ENCODE data around the gene FOXP1.

The FOXP1 gene

DNA sequence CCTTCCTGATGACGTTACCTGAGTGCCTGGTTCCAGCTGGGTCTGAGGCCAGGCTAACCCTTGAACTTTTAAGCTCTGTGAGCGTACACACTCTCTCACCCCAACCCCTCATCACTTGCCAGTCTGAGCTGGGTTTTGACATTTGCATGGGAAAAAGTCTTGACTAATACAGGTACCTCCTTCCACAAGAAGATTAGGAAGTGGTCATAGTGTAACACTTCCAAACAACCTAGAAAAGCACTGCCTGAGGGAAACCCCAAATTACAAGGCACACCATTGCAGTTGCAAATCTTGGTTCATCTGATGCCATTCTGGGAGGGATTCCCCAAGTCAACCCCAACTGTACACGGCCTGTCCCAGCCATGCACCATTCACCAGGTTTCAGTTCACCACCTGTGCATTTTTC lies 499.8 kb downstream of the FOXP1 start:
- DNase-seq, result peak; percentile 61

DNA sequence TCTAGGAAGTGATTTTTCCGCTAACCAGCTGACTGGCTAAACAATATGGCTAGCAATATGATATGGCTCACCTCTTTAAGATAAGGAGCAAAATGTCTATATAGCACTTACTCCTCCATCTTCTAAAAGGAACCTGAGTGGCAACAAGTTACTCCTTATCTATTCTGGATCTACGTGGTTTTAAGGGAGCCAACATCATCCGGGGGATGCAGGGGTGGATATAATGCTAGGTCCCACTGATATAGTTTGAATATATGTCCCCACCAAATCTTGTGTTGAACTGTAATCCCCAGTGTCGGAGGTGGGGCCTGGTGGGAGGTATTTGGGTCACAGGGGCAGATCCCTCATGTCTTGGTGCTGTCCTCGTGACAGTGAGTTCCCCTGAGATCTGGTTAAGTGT lies 500.7 kb downstream of the FOXP1 start:
- DNase-seq, result no peak

DNA sequence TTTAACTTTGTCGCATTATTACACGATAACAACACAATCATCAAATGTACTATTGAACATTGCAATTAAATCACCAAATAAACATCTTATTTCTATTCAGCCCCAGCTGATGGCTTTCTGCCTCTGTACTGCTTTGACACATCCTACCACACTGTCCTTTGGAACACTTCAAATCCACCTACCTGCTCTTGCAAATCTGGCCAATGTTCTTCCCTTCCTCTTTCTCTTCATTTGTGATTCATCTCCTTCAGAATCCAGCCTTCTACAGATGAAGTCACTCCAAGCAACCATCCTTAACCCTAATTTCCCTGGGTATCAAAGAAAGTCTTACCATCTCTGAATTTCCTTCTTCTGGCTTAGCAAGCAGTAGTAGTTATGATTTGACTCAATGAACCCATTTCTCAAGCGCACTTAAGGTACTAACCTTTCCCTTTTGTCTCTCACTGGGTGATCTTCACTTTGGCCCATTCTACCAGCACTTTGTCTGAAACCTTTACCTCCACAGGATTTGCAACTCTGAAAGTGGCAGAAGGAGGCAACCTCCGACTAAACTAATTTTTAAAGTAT lies 502.9 kb downstream of the FOXP1 start:
- no peak for DNase-seq

DNA sequence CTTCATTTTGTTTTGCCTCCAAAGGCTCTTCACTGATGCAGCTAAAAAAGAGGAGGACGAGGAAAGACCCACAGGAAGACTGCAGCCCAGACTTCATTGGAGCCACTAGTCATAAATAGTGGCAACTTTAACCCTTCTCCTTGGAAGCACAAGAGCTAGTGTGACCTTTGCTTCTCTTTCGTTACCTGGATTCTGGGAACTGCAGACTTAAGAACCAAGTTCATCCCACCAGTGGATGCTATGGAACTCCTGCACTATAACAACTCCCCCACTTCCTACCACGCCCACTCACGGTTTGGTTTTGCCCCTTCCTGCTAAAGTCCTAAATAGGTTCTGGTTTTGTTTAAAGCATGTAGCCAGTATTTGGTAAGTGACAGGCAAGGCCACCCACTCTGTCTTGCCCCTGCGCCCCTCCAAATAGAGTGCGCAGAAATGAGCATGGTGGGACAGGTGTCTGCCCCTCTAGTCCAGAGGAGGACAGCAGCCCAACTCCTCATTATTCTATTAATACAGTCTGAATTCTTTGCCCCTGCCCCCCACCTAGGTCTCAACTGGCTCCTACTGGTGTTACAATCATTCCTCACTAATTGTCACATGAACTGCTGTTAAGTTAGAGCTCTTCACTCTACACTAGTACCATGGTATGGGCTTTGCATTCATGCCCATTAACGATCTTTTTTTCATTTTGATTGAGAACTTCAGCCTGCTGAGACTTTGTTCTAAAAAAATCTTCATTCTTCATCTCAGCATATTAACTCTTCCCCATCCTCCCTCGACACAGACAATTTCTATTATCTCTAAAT lies 504.6 kb downstream of the FOXP1 start:
- no peak for DNase-seq

DNA sequence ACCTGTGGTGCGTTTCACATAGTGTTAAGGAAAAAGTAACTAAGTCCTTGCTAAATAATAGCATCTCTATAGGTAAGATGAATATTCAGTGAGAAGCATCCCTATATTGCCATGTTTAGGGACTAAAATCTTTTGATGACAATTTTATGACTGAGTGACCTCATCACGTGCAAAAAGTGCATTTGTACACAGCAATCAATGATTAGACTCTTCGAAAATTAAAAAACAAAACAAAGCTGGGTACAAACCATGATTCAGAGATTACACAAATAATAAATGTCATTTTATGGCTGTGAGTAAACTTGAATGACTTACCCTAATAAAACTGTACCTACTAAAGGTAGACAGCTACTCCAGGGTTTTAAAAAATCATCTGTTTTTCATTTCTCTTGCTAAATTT lies 505.3 kb downstream of the FOXP1 start:
- no peak for DNase-seq

DNA sequence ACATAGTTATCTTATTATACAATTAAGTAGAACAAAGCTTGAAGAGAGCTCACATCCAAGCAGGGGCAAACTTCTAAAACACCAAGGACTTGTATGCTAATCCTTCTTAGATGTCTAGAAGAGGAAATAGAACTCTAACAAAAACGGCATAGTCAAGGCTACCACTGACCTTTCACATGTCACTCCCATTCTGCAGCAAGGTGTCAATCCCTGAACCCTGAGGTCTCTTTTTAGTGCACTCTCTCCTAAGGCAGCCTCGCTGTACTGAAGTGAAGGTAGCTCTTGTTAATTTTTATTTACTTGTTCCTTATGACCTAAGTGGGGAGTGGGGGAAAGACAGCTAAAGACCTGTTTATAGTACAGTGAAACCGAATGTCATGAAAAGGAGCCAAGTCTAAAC lies 506.5 kb downstream of the FOXP1 start:
- no peak for DNase-seq

DNA sequence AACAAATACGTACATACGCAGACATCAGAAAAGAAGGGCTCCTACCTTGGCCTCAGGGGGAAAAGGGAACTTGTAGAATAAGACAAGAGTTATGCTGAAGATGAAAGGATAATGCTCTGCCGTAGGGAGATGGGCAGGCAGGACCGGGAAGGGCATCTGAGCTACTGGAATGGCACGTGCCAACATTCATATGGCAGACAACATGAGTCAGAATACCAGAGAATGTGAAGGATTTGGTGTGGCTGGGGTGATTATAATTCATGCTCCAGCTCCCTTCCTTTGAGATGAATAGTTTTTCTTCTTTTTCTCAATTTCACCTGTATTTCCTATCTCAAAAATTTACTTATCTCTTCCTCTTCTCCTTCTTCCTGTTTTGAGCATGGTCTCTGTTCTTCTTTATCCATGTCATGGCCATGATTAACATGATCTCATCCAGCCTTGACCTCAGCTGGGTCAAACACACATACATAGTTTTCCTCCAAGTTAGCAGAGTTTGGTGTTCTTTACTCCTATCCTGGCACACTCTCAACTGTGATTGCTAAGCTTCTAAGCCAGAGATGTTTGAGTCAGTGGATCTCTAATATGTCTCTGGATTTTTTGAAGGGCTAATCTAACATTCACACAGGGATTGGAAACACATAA lies 507.0 kb downstream of the FOXP1 start:
- DNase-seq, result no peak

DNA sequence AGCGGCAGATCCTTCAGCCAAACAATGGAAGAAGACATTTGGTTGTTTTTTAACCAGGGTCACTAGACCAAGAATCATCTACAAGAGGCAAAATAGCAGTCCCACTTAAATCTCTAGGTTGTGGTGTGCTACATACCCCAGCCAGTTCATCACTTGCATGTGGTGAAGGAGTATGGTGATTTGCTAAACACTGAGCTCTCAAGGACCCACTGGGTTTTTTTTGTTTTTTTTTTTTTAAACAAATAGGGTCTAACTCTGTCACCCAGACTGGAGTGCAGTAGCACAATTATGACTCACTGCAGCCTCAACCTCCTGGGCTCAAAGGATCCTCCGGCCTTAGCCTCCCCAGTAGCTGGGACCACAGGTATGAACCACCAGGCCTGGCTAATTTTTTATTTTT lies 508.0 kb downstream of the FOXP1 start:
- DNase-seq, result no peak

DNA sequence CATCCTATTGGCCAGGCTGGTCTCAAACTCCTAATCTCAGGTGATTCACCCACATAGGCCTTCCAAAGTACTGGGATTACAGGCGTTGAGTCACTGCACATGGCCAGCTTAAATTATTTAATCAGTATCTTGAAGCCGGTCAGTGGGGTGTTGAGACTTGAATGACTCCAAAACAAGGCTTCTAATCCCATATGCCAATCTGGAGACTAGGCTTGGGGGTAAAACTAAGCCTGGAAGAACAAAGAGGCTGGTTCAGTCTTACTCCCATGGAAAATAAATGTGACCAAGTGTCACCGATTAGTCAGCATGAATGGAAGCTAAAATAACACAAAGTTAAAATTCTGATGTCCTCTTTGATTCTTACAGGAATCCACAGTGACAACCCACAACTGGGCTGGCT lies 509.1 kb downstream of the FOXP1 start:
- no peak for DNase-seq

DNA sequence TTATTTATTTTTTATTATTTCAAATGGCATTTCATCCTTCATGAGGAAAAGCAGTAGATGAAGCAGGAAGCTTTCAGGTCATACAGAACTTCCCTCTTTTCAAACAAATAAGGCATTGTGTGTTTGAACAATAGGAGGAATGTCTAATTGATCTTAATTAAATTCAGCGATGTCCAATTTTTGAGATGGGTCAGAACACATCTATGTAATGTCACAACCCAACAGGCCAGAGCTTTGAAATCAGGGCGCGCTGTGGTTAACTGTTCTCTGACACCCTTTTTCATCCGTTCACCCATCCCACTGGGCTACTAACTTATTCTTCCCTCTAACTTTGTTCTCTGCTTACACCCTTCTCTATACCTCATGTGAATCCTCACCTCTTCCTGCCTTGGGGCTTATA lies 510.5 kb downstream of the FOXP1 start:
- DNase-seq, result no peak

DNA sequence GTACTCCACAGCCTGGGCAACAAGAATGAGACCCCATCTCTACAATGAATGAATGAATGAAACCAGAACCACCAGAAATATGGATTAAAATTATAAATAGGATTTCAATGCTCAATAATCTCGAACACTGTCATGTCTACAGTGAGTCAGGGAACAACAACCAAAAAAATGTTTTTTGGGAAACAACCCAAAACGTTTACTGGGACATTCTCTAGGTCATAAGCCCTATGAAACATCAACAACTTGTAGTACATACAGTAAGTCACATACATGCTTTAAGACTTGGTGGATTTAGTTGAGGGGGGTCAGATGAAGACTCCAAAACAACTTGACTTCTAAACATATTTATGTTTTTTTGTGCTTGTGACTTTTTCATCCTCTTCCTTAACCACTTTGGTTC lies 511.2 kb downstream of the FOXP1 start:
- DNase-seq, result no peak

DNA sequence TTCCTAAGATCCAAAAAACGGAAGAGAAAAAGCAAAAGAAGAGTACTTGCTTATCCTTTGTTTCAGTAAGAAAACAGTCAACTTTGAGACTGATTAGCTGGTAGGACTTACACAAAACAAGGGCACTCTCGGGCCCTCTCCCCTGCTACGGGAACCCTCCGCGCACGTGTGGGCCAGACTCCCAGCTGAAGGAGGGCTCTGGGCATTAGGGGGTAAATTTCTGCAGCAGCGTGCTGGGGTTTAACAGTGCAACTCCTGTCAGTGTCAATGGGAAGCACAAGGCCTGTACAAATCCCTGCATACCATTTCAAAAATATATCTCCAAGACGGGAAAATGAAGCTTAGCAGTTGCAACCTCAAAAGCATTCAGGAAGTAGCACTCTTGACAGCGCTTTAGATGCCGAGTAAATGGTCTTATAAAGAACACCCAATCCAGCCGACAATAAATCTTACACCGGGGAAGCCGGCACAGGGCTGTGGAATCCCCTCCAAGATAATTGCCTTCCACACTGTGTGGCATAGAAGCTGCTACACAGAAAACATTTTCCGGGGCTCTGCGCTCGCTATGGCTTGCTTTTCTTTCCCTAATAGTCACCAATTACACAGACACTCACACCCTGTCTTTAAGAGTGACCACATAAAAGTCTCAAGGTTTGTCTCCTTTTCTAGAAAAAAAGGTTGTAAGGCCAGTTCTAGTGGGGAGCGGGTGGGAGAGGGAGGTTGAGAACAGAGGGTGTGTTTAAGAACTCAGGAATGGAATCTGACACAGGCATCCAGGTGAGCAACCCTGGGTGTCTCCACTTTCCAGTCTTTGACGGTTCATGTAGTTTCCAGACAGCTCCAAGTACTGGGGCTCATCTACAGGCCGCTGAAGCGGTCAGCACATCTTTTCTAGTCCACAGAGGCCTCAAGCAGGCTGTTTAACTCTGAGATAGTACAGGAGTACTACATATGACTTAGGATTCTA lies 512.7 kb downstream of the FOXP1 start:
- no peak for DNase-seq

DNA sequence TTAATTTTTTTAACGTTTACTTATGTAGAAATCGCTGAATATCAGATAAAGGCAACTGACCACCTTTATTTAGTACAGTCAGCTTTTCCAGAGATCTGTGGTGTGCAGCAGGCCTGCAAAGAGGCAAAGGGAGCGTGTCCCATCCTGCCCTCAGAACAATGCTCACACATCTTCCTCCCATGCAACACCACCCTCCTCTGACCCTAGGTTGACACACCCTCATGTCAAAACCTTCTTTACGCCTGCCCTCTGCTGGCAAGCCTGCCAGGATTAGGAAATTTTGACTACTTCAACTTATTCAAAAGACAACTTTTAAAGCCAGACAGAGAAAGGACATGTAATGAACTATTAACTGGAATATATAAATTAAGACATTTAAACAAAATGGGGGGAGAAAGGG lies 513.7 kb downstream of the FOXP1 start:
- DNase-seq, result peak; percentile 69

DNA sequence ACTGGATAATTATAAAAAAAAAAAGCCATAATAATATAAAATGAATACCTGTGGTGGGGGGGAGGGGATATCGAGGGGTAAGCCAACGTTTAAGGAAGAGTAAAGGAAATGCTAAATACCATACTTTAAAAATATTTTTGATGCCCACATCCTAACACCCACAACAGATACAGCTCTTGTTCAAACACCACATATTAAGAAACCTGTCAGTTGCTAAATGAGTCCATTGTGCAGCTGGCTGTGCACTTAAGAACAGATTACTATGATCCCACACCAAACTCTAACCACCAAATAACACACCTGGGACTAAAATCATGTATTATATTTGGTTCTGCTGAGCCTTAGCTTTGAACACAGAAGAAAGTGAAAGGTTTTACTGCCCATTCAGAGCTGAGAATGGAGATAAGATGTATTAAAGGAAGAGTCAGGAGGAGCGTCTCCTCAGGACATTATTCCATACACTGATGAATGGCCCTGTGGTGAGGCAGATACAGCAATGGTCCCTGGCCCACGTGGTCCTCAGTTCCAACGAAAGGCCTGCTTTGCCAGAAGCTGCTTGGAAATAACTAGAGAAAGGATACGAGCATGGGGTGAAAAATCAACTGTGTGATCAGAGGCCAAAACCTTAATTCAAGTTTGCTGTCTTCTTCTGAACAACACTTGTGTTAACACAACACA lies 515.4 kb downstream of the FOXP1 start:
- no peak for DNase-seq

DNA sequence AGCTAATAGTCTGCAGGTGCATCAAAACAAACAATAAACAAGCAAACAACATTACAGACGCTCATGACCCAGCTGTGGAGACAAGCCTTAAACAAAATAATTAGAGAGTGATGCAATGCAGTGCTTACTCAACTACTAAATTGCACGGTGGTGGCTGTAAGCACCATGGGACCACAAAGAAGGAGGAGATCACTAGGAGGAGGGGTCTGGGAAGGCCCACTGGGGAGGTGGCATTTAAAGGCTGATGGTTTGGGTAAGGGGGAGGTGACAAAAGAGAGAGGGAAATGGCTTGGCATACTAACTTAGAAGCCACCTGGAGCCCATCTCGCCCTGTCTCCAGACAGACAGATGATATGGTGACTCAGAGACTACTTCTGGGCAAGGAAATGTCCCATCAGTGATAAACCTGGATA lies 516.7 kb downstream of the FOXP1 start:
- peak; percentile 67 for DNase-seq

DNA sequence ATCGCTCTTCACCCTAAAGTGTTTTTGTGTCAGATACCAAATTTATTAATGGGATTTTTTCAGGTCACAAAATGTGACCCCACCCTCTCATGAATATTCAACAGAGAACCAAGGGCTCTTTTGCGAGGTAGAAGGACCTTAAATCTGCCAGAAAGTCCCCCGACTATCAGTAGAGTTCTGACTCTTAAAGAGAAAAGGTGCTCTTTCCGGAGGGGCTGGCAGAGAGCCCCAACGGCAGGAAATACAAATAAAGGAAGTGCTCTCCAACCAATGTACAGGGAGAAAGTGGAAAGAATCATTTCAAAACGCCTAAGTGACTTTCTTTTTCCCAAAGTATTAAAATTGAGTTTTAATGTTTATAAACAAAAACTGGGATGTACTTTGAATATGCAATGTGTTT lies 517.2 kb downstream of the FOXP1 start:
- peak; percentile 44 for DNase-seq

DNA sequence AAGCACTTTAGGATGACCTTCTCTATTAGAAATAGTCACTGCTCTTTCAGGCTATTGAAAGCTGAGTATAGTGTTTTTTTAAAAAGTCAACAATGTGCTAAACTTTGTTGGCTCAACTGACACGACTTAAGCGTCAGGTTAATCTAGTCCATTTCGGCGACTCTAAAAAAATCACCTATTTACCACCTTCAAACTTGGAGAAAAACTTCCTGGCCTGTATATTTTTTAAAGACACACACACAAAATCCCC lies 517.8 kb downstream of the FOXP1 start:
- no peak for DNase-seq

DNA sequence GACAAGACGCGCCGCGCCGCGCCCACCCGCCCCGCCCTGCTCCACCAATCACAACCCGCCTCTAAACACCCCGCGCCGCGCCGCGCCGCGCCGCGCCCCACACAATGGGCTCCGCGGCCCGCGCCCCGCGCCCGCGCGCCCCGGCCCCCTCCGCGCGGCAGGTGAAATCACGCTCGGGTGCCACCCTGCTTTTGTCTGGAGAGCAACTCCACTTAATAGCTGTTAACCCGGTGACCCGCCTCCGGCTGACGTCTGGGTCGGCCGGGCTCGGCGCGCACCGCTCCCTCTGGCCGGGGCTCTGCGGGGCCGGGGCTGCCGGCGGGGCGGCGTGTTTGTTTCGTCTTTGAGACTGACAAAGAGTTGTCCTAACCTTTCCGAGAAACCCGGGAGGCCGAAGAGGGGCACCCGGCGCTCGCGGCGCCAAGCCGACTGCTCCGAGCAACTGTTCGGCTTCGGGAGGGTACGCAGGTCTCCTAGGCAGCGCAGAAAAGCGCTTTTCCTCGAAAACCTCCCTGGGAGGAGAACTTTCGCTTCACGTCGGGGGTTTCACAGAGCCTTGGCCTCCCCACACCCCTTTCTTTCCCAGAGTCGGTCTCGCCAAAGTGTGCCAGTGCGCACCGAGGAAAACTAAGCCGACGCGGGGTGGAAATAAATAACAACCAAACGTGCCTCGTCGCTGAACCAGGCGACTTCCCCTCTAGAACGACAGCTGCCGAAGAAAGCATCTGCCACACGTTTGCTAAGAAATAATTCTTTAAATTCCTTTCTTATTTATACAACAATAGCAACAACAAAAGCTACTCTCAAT lies 518.4 kb downstream of the FOXP1 start:
- peak; percentile 56 for DNase-seq

DNA sequence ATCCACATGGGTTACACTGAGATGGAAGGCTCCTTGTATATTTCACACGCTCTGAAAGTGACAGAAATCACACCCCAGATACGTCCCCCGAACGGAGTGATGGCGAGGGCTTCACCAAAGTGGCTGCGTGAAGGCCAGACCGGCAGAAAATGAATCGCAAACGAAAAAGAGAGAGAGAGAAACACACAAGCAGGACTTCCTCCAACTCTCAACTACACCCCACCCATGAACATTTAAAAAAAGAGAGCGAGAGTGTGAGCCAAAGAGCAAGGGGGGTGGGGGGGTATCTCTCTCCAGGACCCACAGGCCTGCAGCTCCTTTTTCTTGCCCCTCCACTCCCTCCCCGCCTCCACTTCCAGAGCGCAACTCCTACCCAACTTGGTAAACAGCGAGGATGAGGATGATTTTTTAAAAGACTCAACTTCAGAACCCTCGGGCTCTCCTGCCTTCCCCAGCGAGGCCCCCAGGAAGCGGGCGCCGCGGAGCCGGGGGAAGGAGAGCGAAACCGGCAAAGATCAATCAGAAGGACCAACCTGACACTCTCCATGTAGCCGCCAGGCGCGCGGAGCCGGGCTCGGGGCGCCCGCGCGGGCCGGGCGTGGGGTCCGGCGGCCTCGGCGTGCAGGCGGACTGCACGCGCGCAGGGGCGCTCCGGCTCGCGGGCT lies 519.1 kb downstream of the FOXP1 start:
- peak; percentile 66 for DNase-seq

DNA sequence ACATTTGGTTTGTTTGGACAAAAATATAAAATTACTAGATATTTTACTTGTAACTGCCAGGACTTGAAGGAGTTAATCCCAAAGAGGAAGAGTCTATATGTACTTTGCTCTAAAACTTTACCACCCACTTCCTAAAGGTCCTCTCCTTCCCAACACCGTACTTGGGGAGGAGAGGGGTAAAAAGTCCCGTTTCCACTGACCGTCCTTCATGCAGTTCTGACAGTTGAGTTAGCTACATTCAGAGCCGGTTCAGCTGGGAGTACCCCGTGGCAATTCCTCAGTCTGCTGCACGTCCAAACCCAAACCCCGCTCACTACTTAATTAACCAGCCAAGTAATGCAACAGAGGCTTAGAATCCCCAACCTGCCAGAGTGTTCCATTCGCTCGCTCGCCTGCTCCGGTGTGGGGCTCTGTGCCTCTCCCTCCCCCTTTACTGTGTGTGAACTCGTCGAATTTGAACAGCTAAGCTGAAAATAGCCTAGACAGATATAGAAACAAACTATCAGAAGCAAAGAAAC lies 519.7 kb downstream of the FOXP1 start:
- peak; percentile 74 for DNase-seq
